Eye (tissue), 1 donor: ENCODE measurements around the gene SEC14L1.
"Not testable (repeated sequence)": the region's sequence is repeated elsewhere in the genome, so short reads cannot be mapped to it uniquely, and the experiment has no call there.

Experiments
- DNase-seq: peaks from one replicate; pipeline ENCODE4 v3.0.0-alpha.2; 2015

SEC14L1 gene

DNA sequence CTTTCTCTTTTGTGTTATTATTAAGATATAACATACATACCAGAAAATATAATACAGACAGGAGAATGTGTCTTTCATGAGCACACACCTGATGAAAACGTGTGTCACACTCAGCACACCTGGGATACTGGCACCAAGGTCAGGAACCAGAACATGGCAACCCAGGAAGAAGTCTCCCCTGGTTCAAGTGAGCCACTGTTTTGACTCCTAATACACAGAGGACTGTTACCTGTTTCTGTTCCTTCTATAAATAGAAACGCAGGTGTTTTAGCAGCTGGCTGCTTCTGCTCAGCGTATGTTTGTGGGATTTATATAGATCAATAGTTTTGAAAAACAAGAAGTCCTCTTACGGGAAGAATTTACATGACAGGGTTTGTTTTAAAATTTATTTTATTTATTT is 3.5 kb downstream of the SEC14L1 start:
- DNase-seq, result no peak

DNA sequence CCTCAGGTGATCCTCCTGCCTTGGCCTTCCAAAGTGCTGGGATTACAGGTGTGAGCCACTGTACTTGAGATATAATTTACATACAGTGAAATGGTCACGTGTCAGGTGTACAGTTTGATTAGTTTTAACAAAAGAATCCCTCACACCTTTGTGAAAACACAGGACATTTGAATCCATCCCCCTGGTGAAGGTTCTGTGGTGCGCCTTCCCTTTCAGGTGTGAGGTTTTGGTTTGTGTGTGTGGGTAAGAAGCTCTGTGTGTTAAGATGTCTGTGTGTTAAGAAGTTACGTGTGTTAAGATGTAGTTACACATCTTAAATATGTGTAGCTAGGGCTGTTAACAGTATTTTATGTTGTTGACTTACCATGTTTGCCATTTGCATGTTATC is 4.4 kb downstream of the SEC14L1 start:
- DNase-seq, result no peak

- DNase-seq, result peak; percentile 73
Observed at GRCh38 chr17:77145612-77146245, 5.0 kb downstream of the SEC14L1 start.

DNA sequence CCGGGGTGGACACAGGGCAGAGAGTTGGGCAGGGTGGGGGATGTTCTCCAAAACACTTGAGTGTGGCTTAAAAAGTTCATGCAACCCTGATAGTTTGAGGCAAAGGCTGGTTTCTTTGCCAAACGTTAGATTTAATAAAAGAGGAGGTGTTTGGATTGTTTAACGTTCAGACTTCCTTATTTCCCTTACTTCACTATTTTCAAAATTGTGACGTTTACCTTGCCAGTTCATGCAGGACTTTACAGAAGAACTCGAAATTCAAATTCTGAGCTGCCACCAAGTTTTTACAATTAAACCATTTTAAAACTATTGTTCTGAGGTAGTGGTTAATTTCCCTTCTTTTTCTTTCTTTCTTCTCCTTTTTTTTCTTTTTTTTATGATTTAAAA is 5.5 kb downstream of the SEC14L1 start:
- no peak for DNase-seq

DNA sequence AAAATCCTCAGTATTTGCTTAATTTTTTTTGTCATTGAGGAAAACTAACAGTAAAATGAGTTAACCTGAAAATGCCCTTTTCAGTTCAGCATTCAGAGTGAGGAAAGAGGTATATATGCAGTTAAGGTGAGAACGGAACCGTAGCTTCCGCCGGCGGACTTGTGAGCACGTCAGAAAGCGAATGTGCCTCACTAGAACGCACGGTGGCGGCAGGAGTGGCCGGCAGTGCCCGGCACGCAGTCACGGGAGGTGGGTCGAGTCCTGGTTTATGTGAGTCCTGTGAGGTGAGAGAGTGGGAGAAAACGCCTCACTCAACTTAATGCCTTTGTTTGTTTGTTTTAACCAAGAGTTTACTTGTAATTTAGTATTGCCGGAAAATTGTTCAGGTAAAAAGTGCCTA is 6.1 kb downstream of the SEC14L1 start:
- DNase-seq, result no peak

DNA sequence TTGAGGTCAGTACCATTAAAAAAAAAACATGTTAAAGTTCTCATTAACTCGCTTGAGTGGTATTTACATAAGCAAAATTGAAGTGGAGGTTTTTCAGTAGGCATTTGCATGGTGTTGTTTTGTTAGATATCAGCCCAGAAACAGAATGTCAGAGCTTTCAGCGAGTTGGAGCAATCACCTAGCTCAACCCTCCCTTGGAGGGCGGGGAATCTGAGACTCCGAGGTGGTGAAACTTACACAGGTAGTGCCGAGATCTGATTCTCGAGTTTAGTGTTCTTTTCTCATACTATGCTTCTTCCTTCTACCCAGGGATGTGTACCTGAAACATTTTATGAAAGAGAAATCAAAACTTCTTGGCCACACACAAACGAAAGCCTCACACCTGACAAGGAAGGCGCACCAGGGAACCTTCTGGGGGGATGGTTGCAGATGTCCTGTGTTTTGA is 6.6 kb downstream of the SEC14L1 start:
- no peak for DNase-seq

GRCh38 chr17:77148077-77148939 is 7.5 kb downstream of the SEC14L1 start:
- no peak for DNase-seq

DNA sequence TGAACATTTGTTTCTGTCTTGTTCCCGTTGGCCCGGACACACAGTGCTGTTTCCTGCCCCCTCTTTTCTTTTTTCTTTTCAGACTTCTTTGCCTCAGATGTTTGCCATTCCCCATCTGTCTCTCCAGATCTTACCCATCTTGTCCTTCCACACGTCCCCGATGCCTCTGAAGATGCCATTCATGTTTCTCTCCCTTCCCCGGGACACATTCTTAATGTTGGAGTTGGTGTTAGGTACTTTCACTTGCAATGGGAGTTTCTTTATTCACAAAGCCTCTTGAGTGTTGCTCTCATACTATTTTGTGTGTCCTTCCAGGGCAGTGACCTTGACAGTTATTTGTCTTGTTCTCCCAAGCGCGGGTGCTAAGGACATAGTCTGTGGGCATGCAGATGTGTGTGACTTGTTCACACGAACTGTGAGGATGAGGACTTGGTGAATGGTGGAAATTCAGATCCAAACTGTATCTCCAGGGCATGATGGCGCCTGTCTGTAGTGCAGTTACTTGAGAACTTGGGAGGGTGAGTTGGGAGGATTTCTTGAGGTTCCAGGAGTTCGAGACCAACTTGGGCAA is 8.3 kb downstream of the SEC14L1 start:
- DNase-seq, result no peak

DNA sequence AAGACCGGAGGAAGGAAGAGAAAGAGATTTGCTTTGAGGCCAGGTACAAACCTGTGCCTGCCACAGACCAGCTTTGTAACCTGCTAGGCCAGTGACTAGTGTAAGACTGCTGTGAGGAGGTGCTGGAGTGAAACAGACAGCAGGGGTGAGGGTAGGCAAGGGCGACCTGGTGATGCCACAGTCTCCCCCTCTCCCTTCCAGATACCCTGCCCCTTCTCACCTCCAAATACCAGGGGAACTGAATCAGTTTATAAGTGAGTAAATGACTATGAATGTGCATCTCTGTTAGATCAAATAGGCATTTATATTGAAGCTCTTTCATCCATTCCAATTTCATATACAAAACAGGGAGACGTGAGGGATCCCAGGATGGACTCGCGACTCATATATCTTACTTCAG is 9.4 kb downstream of the SEC14L1 start:
- DNase-seq, result no peak

DNA sequence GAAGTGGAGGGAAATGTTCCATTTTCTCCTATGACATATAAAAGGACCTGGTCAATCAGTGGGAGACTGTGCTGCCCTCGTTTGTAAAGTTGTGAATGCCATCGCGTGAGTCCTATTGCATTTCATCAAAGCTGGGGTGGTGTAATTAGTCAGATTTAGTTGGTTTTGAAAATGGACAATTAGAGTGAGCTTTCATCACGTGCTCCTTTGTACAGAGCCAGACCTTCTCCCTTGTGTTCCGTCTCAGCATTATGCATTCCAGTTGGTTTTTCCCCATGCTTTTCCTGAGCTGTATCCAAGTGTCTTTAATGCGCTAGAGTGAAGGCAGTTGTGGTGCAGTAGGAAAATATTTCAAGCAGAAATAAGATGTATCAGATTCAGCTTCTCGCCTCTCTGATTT is 10.4 kb downstream of the SEC14L1 start:
- DNase-seq, result peak; percentile 65

DNA sequence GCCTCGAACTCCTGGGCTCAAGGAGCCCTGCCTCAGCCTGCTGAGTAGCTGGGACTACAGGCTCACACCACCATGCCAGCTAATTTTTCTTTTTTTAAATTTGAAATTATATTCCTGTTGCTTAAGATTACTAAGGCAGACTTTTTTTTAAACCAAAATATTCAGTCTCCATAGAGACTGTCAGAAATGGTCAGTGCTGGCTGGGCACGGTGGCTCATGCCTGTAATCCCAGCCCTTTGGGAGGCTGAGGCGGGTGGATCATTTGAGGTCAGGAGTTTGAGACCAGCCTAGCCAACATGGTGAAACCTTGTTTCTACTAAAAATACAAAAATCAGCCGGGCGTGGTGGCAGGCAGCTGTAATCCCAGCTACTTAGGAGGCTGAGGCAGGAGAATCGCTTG is 11.3 kb downstream of the SEC14L1 start:
- DNase-seq, result not testable (repeated sequence)

DNA sequence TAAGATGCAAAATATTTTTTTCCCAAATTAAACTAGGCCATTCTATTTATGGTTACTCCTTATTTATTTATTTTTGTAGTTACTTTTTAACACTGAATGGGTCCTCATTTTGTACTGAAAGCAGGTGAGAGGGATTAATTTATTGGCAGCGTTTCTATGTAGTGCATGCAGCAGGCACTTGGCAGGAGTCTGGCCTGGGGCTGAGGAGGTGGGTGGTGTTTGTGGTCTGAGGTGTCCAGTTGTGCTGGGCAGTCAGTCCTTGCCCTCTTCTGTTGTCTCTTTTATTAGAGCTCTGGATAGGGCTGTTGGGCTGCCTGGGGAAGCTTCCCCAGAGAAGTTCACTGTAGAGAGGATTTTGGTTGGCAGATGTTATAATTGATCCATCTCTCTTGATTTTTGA is 12.7 kb downstream of the SEC14L1 start:
- no peak for DNase-seq

DNA sequence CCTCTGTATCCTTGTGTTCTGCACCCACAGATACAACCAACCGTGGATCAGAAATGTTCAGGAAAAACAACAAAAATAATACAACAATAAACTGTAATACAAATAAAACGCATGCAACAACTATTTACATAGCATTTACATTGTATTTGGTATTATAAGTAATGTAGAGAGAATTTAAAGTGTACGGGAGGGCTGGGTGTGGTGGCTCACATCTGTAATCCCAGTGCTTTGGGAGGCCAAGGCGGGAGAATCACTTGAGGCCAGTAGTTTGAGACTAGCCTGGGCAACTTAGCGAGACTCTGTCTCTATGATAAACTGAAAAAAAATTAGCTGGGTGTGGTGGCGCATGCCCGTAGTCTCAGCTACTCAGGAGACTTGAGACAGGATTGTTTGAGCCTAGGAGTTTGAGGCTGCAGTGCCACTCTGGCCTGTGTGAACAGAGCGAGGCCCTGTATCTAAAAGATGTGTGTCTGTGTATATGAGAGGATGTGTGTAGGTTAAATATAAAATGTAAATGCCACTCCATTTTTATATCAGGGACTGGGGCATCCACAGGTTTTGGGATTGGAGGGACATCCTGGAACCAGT is 13.3 kb downstream of the SEC14L1 start:
- DNase-seq, result no peak

GRCh38 chr17:77155125-77155524 is 14.4 kb downstream of the SEC14L1 start:
- no peak for DNase-seq

GRCh38 chr17:77157766-77158165 is 17.0 kb downstream of the SEC14L1 start:
- DNase-seq, result not testable (repeated sequence)

DNA sequence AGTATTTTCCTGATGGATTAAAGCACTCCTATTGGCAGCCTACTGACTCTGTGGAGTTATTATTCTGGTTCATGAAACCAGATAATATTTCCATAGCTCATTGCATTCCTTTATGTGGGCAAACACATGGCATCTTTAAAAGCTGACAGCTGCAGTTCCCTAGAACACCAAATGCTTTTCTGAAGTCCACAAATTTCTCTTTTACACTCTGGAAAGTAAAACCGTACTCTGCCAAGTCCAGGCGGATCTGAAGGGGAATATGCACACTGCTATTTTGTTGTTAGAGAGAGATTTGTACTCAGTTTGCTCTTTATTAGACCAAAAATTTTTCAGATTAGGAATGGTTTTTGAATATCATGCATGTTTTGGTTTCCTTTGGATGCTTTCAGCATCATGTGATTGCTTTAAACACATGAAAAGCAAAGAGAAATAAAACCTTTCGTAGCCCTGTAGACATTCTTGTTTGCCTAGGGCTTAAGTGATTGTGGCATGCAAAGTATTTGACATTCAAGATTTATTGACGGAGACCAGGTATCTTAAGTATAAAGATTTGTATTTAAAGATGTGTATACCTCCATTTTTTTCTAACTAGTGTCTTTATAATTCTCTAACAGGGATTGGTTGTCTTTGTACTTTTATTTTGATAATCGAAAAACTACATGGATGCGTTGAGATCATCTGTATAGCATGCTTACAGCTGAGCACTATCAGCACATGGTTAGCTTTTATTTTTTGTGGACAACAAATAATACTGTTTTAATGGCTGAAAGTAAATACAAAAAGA is 19.5 kb downstream of the SEC14L1 start:
- peak; percentile 54 for DNase-seq

- DNase-seq, result no peak
Observed at GRCh38 chr17:77160875-77161530, 20.2 kb downstream of the SEC14L1 start.

- no peak for DNase-seq
Observed at GRCh38 chr17:77161953-77162352, 21.2 kb downstream of the SEC14L1 start.

GRCh38 chr17:77163001-77163400 is 22.2 kb downstream of the SEC14L1 start:
- DNase-seq, result peak; percentile 50

GRCh38 chr17:77163511-77164280 is 22.9 kb downstream of the SEC14L1 start:
- no peak for DNase-seq

DNA sequence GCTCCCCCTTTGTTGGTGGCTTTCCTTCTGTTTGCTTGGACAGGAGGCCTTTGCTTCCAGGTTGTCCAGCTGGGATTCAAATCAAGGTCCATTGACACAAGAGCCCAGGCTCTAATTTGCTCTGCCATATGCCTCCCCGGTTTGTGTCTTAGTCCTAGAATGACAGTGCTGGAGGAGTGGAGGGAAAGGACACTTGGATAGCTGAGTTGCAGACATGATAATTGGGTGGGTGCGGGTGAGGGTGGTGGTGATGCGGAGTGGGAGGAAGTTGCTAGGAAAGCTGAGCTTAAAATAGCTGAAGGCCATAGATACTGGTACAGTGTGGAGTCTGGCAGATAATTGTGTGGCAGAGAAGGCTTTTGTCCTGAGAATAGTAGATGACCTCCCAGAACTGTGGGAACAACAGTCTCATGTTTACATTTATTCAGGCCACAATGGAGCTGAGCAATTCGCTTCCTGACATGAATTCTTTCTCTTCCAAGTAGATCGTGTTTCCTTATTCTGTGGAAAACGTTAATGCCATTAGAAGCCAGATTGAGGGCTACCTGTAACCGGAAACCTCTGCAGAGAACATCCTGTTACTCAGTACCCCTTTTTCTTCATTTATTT is 23.8 kb downstream of the SEC14L1 start:
- peak; percentile 80 for DNase-seq
